ENCODE measurements around the gene GPC6. TPM values are rescaled to one million over a fixed set of nuclear protein-coding genes. Genes with fewer than 3 reads are reported as not detected.

Gene GPC6
- total RNA-seq, 1 donor from 2014 or later = not detected

DNA sequence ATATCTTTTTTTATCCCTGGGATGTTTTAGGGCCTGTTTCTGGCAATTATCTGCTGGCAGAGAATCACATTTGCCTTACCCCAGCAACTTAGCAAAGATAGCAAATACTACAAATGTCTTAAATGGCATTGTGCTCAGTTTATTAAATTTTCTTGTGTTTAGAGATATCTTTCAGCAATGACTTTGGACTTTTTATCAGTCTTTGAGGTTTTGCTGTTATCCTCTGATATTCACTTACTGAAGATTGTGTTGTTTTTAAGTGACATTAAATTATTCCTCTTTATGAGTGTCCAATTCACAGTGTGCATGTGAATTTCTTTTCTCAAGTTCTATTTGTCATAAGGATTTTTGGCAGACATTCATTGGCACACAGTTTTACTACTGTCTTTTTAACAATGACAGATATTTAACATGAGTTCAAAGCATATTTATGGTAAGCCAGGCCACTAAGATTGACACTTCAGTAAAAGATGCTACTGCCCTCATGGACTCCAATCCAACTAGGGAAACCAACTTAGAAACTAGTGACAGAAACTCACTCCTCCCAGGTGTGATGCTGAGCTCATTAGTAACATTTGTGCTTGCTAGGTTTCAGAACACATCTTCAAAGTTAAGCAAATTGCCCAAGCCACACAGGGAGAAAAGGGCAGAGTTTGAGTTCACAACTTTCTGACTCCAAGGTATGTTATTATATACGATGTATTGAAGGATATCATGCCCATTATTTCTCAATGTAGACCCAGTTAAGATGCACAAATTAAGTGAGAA lies 481.9 kb downstream of the GPC6 start:
- Mint-ChIP-seq H3K4me3 (no peak overlapping the region), H3K27me3 (no peaks in the 10 kb centered on the region), H3K36me3 (ENCODE audit: low read depth) (no peaks in the 10 kb centered on the region), H3K27ac (no peak overlapping the region), H3K4me1 (no peaks in the 10 kb centered on the region), H3K9me3 (no peaks in the 10 kb centered on the region)
- intact Hi-C loops (cut with micrococcal nuclease) = no loop called here
- no peak for DNase-seq

DNA sequence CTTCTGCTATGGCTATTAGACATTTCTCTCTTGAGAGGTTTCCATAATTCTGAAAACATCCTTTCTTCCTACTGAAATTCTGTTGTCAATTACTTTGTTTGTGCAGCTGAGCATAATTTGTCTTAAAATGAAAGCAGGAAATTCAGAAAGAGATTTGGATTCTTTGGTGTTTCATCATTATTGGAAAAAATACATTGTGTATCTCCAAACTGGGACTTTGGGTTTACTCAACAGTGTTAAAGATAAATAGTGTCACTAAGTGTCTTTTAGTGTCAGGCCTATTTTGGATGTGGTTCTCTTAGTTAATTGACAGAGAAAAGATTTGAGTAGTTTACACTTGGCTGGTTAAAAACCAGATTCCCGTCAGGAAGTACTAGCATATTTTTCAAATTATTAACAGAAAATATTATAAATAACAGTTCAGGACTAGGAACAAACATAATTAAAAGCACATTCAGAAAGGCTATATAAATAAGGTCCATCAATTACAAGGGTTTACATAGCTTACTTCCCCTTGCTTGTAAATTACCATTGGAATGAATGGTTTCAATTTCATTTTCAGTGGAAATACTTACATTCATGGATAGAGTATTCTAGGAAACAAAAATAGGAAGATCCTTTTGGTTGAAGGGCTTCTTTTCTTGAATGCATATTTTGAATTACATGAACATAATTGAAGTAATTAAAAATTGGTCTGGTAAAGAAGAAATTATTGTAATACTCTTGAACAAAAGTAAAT lies 483.1 kb downstream of the GPC6 start:
- intact Hi-C loops (cut with micrococcal nuclease) = no loop called here
- Mint-ChIP-seq H3K4me1 (no peaks in the 10 kb centered on the region), H3K9me3 (no peaks in the 10 kb centered on the region), H3K27ac (no peak overlapping the region), H3K27me3 (no peaks in the 10 kb centered on the region), H3K36me3 (ENCODE audit: low read depth) (no peaks in the 10 kb centered on the region), H3K4me3 (no peak overlapping the region)
- DNase-seq = no peak

DNA sequence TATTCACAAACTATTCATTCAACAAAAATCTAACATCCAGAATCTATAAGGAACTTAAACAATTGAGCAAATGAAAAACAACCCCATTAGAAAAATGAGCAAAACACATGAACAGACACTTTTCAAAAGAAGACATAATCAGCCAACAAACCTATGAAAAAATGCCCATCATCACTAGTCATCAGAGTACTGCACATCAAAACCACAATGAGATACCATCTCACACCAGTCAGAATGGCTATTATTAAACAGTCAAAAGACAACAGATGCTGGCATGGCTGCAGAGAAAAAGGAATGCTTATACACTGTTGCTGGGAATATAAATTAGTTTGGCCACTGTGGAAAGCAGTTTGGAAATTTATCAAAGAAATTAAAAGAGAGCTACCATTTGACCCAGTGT lies 487.6 kb downstream of the GPC6 start:
- DNase-seq = no peak
- no peaks in the 10 kb centered on the region for H3K4me1 Mint-ChIP-seq
- no peaks in the 10 kb centered on the region for H3K27me3 Mint-ChIP-seq
- no peak overlapping the region for H3K27ac Mint-ChIP-seq
- H3K9me3 Mint-ChIP-seq = no peaks in the 10 kb centered on the region
- intact Hi-C loops (cut with micrococcal nuclease) = no loop called here
- no peaks in the 10 kb centered on the region for H3K36me3 Mint-ChIP-seq (ENCODE audit: low read depth)
- no peak overlapping the region for H3K4me3 Mint-ChIP-seq

DNA sequence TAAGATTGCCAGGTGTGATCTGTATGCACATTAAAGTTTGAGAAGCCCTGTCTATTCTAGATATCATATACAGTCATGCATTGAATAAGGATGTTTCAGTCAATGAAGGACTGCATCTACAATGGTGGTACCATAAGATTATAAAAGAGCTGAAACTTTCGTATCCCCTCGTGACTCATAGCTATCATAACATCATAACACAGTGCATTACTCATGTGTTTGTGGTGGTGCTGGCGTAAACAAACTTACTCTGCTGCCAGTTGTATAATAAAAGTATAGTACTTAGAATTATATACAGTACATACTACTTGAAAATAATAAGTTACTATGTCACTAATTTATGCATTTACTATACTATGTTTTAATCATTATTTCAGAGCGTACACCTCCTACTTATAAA lies 489.3 kb downstream of the GPC6 start:
- Mint-ChIP-seq H3K36me3 (ENCODE audit: low read depth) (no peaks in the 10 kb centered on the region), H3K4me3 (no peak overlapping the region), H3K9me3 (no peaks in the 10 kb centered on the region), H3K4me1 (no peaks in the 10 kb centered on the region), H3K27me3 (no peaks in the 10 kb centered on the region), H3K27ac (no peak overlapping the region)
- DNase-seq = no peak
- intact Hi-C loops (cut with micrococcal nuclease) = no loop called here

DNA sequence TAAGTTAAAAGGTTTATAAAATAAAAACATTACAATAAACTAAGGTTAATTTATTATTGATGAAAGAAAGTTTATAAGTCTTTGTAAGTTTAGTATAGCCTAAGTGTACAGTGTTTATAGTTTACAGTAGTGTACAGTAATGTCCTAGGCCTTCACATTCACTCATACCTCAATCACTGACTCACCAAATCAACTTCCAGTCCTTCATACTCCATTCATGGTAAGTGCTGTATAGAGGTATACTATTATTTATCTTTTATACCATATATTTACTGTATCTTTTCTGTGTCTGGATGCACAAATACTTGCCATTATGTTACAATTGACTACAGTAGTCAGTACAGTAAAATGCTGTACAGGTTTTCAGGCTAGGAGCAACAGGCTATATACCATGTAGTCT lies 490.0 kb downstream of the GPC6 start:
- Mint-ChIP-seq H3K36me3 (ENCODE audit: low read depth) (no peaks in the 10 kb centered on the region), H3K4me1 (no peaks in the 10 kb centered on the region), H3K4me3 (no peak overlapping the region), H3K27me3 (no peaks in the 10 kb centered on the region), H3K9me3 (no peaks in the 10 kb centered on the region), H3K27ac (no peak overlapping the region)
- intact Hi-C loops (cut with micrococcal nuclease) = no loop called here
- no peak for DNase-seq

DNA sequence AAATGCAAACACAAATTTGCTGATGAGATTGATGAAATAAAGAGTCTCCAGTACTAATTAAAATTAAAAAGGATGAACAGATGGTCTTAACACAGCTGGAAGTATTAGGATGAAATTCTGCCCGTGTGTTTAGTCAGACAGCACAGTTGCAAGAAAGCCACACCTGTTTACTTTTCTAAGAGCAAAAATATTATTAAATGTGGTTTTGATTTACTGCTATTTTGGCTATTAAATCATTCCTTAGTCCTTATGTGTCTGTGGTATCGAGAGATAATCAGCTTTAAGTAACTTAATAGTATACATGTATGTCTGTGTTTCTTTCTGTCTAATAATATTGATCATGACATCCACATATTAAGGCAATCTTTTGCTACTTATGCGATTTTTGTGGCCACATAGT lies 494.9 kb downstream of the GPC6 start:
- intact Hi-C loops (cut with micrococcal nuclease) = no loop called here
- H3K4me1 Mint-ChIP-seq = no peaks in the 10 kb centered on the region
- no peak overlapping the region for H3K27ac Mint-ChIP-seq
- no peaks in the 10 kb centered on the region for H3K9me3 Mint-ChIP-seq
- no peaks in the 10 kb centered on the region for H3K36me3 Mint-ChIP-seq (ENCODE audit: low read depth)
- no peak overlapping the region for H3K4me3 Mint-ChIP-seq
- H3K27me3 Mint-ChIP-seq = no peaks in the 10 kb centered on the region
- DNase-seq = no peak

DNA sequence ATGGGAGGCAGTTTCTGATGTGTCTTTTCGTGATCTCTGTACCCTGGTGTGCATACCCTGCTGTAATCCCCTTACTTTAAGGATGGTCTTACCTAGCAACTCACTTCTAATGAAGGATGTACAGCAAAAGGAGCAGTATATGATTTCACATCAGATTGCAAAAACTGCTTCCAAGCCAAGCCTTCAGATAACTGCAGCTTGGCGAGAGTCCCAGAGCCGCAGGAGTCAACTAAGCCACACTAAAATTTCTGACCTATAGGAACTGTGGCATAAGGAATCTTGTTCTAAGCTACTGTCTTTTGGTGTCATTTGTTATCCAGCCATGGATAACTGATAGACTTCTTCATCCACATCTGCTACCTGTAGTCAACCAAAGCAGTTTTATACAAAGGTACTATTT lies 496.7 kb downstream of the GPC6 start:
- no peak for DNase-seq
- Mint-ChIP-seq H3K36me3 (ENCODE audit: low read depth) (no peaks in the 10 kb centered on the region), H3K27me3 (no peaks in the 10 kb centered on the region), H3K27ac (no peak overlapping the region), H3K4me1 (no peaks in the 10 kb centered on the region), H3K9me3 (no peaks in the 10 kb centered on the region), H3K4me3 (no peak overlapping the region)
- intact Hi-C loops (cut with micrococcal nuclease) = no loop called here

DNA sequence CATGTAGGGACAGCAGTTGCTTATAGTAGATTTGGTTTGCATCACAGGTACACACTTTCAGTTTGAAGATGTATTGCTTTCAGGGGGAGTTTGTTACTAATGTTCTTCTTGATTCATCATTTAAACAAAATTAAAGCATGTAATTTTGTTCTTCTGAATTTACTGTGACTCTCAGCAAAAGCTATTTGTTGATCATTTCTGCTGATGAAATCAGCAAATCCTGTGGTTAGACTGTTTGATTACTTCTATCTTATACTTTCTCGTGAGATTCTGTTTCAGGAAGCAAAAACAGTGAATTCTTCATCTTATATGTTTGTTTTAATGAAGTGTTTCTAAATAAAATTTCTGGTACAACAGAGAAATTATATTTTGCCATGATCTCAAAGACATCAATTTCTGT lies 497.6 kb downstream of the GPC6 start:
- Mint-ChIP-seq H3K9me3 (no peaks in the 10 kb centered on the region), H3K27ac (no peak overlapping the region), H3K4me3 (no peak overlapping the region), H3K4me1 (no peaks in the 10 kb centered on the region), H3K27me3 (no peaks in the 10 kb centered on the region), H3K36me3 (ENCODE audit: low read depth) (no peaks in the 10 kb centered on the region)
- no peak for DNase-seq
- intact Hi-C loops (cut with micrococcal nuclease) = no loop called here

DNA sequence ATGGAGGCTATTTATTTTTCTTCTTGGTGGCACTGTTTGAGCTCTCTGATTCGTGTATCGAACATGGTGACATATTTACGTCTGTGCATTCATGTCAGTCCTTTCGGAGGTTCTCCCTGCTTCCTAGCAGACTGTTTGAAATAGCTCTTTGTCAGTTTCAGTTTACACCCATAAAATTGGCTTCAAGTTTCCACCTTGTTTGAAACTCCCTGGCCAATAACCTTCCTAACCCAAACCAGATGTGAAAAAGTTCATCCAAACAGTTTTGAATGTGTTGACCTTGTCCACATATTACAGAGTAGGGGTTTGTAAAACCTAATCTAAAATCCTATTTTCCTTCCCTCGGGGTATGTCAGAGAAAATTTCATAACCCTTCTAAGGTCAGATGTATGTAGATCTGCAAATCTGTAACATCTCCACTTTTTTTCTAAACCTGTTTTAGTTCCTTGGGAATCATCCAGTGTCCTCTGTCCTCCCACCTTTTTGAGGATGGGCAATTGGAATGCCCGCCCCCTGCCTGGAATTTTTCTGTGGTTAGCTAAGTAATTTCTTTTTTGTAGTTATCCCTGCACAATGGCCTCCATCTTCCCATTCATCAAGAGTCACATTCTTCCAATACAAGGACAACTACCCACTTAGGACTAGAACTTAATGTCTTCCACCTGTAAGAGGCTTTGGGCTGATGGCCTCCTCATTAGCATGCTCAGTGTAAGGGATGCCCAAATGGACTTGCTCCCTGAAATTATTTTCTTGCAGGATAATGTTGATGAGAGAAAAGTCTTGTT lies 499.8 kb downstream of the GPC6 start:
- DNase-seq = no peak
- intact Hi-C loops (cut with micrococcal nuclease) = no loop called here

DNA sequence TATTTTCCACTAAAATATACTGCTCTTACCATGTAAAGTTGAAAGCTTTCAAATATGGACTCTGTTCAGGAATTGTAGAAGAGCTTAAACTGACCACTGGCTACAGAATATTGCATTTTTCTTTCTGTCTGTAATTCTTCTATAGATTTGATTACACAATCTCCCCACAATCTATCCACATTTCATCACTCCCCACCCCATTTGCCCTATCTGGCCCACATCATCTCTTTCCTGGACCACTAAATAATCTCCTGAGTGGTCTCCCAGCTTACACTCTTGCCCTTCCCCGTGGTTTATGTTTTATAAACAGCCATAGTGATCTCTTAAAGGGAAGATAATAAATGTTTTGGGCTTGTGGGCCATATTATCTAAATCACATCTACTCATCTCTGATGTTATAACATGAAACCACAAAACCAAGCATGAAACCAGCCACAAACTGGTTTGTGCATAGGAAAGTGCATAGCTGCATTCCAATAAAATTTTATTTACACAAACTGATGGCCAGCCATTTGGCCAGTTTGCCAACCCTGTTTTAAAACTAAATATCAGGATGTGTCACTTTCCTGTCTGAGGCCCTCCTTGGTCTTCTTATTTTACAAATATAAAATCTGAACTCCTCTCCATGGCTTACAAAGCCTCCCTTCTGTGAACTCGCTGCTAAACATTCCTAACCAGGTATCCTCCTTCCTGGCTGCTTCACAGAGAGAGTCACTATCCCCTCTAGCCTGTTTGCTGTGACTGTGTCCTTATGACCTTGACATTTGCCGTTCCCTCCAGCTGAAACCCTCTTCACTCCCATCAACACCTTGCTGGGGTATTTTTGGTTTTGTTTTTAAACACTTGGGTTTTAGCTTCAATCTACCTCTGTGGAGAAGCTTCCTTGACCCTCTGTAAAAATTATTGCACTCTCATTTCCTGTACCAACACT lies 500.9 kb downstream of the GPC6 start:
- no peaks in the 10 kb centered on the region for H3K9me3 Mint-ChIP-seq
- H3K4me3 Mint-ChIP-seq = no peak overlapping the region
- H3K36me3 Mint-ChIP-seq (ENCODE audit: low read depth) = no peaks in the 10 kb centered on the region
- H3K4me1 Mint-ChIP-seq = no peaks in the 10 kb centered on the region
- intact Hi-C loops (cut with micrococcal nuclease) = no loop called here
- no peak overlapping the region for H3K27ac Mint-ChIP-seq
- no peaks in the 10 kb centered on the region for H3K27me3 Mint-ChIP-seq
- no peak for DNase-seq

More for the DNA sequence above, 499.8 kb downstream of the GPC6 start:
- Mint-ChIP-seq H3K4me1 (no peaks in the 10 kb centered on the region), H3K27ac (no peak overlapping the region), H3K4me3 (no peak overlapping the region), H3K9me3 (no peaks in the 10 kb centered on the region), H3K27me3 (no peaks in the 10 kb centered on the region), H3K36me3 (ENCODE audit: low read depth) (no peaks in the 10 kb centered on the region)

DNA sequence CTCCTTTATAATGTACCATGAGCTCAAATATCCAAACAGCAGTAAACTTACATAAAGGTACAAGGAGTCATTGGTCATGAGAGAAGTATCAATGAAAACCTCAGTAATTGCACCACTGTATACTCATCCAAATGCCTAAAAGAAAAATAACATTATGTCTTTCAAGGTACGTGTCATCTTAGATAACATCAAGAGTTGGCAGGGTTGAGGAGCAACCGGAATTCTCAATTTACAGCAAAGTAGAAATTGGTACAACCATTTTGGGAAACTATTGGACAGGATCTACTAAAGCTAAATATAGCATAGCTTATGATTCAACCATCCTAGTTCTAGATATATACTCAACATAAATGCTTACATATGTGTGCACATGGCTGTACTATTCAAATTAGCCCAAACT lies 502.8 kb downstream of the GPC6 start:
- Mint-ChIP-seq H3K4me1 (no peaks in the 10 kb centered on the region), H3K27me3 (no peaks in the 10 kb centered on the region), H3K9me3 (no peaks in the 10 kb centered on the region), H3K27ac (no peak overlapping the region), H3K36me3 (ENCODE audit: low read depth) (no peaks in the 10 kb centered on the region), H3K4me3 (no peak overlapping the region)
- DNase-seq = no peak
- intact Hi-C loops (cut with micrococcal nuclease) = no loop called here

DNA sequence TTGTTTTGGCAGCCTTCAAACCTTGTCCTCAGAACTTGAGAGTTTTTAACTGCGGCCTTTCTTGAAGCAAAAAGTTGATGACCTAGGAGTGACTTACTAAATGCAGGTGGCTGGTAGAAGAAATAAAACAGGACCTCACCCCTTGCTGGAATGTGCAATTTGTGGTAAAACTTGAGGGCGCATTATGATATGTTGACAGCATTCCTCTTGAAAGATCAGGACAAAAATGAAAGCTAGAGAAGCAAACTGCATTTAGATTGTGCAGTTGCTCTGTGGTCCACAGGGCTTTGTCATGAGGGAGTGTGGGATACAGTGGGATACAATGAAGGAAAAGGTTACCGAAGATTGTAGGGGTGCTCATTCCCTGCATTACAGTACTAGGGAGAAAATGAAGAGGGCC lies 504.2 kb downstream of the GPC6 start:
- intact Hi-C loops (cut with micrococcal nuclease) = no loop called here
- H3K9me3 Mint-ChIP-seq = no peaks in the 10 kb centered on the region
- no peak overlapping the region for H3K27ac Mint-ChIP-seq
- no peak overlapping the region for H3K4me3 Mint-ChIP-seq
- DNase-seq = no peak
- H3K27me3 Mint-ChIP-seq = no peaks in the 10 kb centered on the region
- no peaks in the 10 kb centered on the region for H3K4me1 Mint-ChIP-seq
- no peaks in the 10 kb centered on the region for H3K36me3 Mint-ChIP-seq (ENCODE audit: low read depth)

DNA sequence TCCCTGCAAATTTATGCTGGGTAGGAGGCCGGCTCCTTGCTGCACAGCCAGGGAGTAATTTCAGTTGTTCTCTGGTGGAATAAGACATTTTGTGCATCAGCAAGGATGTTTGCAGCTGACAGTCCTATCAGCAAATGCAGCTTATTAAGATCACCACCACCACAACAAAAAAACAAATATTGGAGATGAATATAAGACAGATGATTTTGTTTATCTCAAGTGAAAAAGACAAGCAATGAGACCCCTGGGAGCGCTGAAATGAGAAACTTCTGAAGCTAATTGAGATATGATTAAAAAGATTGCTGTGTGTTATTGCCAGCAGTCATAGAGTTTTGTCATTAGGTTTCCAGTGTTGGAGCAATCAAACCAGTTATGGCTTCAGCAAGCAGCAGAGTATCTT lies 505.6 kb downstream of the GPC6 start:
- no peaks in the 10 kb centered on the region for H3K4me1 Mint-ChIP-seq
- intact Hi-C loops (cut with micrococcal nuclease) = no loop called here
- no peak overlapping the region for H3K27ac Mint-ChIP-seq
- no peaks in the 10 kb centered on the region for H3K9me3 Mint-ChIP-seq
- no peaks in the 10 kb centered on the region for H3K36me3 Mint-ChIP-seq (ENCODE audit: low read depth)
- no peak overlapping the region for H3K4me3 Mint-ChIP-seq
- no peak for DNase-seq
- H3K27me3 Mint-ChIP-seq = no peaks in the 10 kb centered on the region

All from activated CD4-positive, alpha-beta T cell treated with anti-CD3 and anti-CD28 coated beads, Interleukin-2, amount 10 ng/mL, durations not matched to agents 24 days and 14 days (primary cell).